Cardiac fibroblast (primary cell): ENCODE results near the gene IPMK.

ENCODE experiments used
- DNase-seq, 2 donors: peaks; one replicate each; pipeline versions ENCODE4 v3.0.0 to v3.0.0-alpha.2; 2010; ENCODE audit warnings: low read depth in 2 of 2
- H3K4me3 ChIP-seq, 2 donors: replicated peaks in 1 of 2; 1 replicate in 1 of 2; 2 replicates in 1 of 2; pipeline ENCODE4 v1.5.1; 2011; ENCODE audit warnings: low read depth in 2 of 2, low read length in 2 of 2, mild to moderate bottlenecking in 2 of 2, moderate library complexity in 1 of 2
- CTCF ChIP-seq: IDR thresholded peaks from one replicate; pipeline ENCODE4 v1.5.1; 2011; ENCODE audit warnings: low read depth, mild to moderate bottlenecking, low read length, inconsistent platforms

Gene IPMK

GRCh38 chr10:58302254-58302653 is 34.6 kb upstream of the IPMK start:
- no peak for TF ChIP-seq CTCF
- no peak for DNase-seq

DNA sequence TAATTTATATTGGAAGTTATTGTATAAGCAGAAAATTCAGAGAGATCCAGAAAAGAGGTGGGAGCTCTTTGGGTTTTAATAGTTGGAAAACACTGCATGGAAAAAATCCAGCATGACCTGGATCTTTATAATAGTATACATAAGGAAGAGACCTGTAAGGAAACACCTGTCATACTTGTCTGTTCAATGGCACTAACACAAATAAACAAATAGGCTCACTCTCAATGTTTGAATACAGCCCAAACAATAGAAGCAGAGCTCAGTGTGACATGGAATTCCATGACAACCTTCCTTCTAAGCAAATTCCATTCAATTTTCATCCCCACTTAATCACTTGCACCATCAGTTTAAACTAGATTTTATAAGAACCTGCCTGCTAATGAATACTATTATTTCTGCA is 33.0 kb upstream of the IPMK start:
- no peak for TF ChIP-seq CTCF
- no peak for DNase-seq
- no peak overlapping the region for H3K4me3 ChIP-seq

More at GRCh38 chr10:58302254-58302653, 34.6 kb upstream of the IPMK start:
- no peak overlapping the region for H3K4me3 ChIP-seq

DNA sequence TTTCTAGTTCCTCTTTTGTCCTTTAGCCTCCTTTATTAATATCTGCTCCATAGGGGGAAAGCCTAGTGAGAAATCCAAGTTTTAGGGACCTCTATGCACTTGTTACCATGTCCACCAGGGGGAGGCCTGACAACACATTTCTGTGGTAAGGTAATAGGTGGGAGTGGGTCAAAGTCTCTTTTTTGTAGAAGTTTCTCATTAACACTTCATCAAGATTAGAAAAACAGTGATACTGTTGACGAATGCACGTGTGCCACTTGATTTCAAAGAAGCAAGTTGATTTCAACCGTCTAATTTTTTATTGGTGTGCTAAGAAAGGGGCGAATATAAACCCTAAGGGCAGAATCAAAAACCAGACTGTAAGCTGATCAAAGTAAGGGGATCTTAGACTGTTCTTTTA is 31.9 kb upstream of the IPMK start:
- peak; percentile 68 to 69 for DNase-seq
- peak; percentile 88 for TF ChIP-seq CTCF
- no peak overlapping the region for H3K4me3 ChIP-seq

DNA sequence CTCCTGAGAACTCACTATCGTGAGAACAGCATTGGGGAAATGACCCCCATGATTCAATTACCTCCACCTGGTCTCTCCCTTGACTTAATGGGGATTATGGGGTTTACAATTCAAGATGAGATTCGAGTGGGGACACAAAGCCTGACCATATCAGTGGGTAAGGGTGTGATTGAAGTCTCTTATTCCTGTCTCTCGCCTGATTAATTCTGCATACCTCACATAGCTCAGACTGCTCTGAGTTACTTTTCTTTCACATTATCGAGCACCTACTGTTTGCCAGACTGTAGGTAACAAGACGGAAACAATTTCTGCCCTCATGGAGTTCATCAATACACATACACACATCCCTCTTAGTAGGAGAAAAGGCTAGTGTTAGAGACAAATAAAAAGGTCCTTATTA is 26.3 kb upstream of the IPMK start:
- no peak for TF ChIP-seq CTCF
- DNase-seq = no peak
- H3K4me3 ChIP-seq = no peak overlapping the region

DNA sequence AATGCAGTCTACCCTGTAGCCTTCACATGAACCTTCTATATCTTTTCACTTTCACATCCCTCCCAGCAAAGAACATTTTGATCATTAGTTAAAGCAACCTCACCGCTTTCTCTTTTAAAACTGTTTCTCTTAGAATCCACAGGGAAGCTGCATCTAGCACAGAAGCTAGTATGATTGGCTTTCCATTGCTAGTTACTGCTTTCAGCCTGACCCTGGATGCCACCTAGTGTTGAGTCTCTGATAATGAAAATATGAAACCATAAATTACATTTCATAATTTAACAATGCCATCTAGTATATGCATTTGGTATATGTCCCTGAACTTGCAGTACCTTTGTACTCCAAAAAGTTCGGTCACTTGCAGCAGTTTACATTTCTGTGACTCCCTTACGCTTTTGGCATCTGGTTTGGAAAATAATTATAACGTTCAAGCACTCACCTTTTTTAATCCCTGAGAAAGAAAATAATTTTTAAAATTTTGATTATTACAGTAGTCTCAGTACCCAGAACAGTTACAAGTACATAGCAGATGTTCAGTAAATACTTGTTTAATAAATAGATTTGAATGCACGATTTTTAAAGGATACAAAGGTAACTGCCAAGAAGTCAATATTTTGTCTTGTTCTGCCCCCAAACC is 24.0 kb upstream of the IPMK start:
- peak; percentile 76 to 81 for DNase-seq
- peak; percentile 76 for TF ChIP-seq CTCF

GRCh38 chr10:58282615-58283014 is 14.9 kb upstream of the IPMK start:
- H3K4me3 ChIP-seq = no peak overlapping the region
- TF ChIP-seq CTCF = no peak
- DNase-seq = peak; percentile 56 to 78

More for the DNA sequence above, 24.0 kb upstream of the IPMK start:
- H3K4me3 ChIP-seq = no peak overlapping the region

DNA sequence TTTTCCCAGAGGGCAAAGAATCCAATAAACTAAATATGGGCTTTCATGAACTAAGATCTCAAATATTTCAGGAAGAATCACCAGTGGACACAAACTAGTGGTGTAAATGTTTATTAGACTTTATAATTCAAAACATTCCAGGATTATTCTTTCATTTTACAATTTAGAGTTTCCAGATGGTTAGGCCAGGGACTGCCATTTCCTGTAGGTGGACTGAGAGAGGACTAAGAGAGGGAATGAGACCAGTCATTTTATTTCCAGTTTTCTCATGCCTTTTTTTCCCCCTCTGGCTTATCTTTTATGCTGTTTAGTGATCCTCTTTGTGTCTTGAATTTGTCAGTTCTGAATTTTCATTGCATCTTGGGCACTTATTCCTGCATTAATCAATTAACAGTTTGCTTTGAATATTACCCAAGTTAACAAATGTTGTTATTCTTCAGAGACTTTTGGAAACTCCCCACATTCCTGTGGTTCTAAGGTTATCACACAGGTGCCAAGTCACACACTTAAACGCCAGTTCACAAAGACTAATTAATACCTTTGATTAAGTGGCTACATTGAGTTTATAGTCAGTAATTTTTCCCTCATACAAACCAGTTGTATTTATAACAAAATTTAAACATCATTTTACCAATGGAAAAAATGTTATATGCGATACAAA is 13.5 kb upstream of the IPMK start:
- no peak overlapping the region for H3K4me3 ChIP-seq
- TF ChIP-seq CTCF = no peak
- no peak for DNase-seq
